HG03064 (cell line): ENCODE measurements around the gene THADA.
"Not testable (repeated sequence)": the region's sequence is repeated elsewhere in the genome, so short reads cannot be mapped to it uniquely, and the experiment has no call there.

Experiments used
- ATAC-seq: cut with Tn5 transposase; IDR thresholded peaks from one replicate; pipeline ENCODE4 v1.9.1; 2021; ENCODE audit warnings: low read depth; ENCODE audit not compliant: unreplicated experiment

The THADA gene

GRCh38 chr2:43202289-43202688 is 393.5 kb downstream of the THADA start:
- ATAC-seq = no peak

GRCh38 chr2:43201497-43201896 is 394.3 kb downstream of the THADA start:
- ATAC-seq = no peak

- no peak for ATAC-seq
These were observed 394.8 kb downstream of the THADA start for GRCh38 chr2:43201016-43201415.

- no peak for ATAC-seq
These were observed 396.0 kb downstream of the THADA start for GRCh38 chr2:43199492-43200488.

- no peak for ATAC-seq
These were observed 397.6 kb downstream of the THADA start for GRCh38 chr2:43198263-43198662.

- no peak for ATAC-seq
These were observed 398.3 kb downstream of the THADA start for GRCh38 chr2:43197588-43197896.

GRCh38 chr2:43196768-43197587 is 398.9 kb downstream of the THADA start:
- no peak for ATAC-seq

- ATAC-seq = peak; percentile 44
These were observed 401.5 kb downstream of the THADA start for GRCh38 chr2:43194121-43194869.

- no peak for ATAC-seq
These were observed 402.2 kb downstream of the THADA start for GRCh38 chr2:43193652-43194120.

GRCh38 chr2:43192744-43193651 is 402.8 kb downstream of the THADA start:
- no peak for ATAC-seq

- no peak for ATAC-seq
These were observed 403.8 kb downstream of the THADA start for GRCh38 chr2:43191947-43192516.

- ATAC-seq = no peak
These were observed 405.4 kb downstream of the THADA start for GRCh38 chr2:43190311-43191052.

GRCh38 chr2:43189861-43190260 is 406.0 kb downstream of the THADA start:
- not testable (repeated sequence) for ATAC-seq

- no peak for ATAC-seq
These were observed 407.1 kb downstream of the THADA start for GRCh38 chr2:43188561-43189386.

- no peak for ATAC-seq
These were observed 409.0 kb downstream of the THADA start for GRCh38 chr2:43186679-43187374.

GRCh38 chr2:43186321-43186678 is 409.5 kb downstream of the THADA start:
- no peak for ATAC-seq

- no peak for ATAC-seq
These were observed 410.7 kb downstream of the THADA start for GRCh38 chr2:43185146-43185545.
